CD14-positive monocyte (primary cell): ENCODE data around the gene RCOR2. TPM values are rescaled to one million over a fixed set of nuclear protein-coding genes. Genes with fewer than 3 reads are reported as not detected.
A peak's percentile ranks its signal among the peaks of the same experiment; 100 is the strongest.

Experiments
- DNase-seq, 3 donors: peaks; one replicate each; pipeline ENCODE4 v3.0.0-alpha.2; 2011 to 2022
- H2AFZ ChIP-seq: 2 replicates; pipeline ENCODE4 v1.6.0; 2012; ENCODE audit warnings: mild to moderate bottlenecking, low read depth, low read length, inconsistent platforms; ENCODE audit not compliant: insufficient read depth, poor library complexity, severe bottlenecking
- H3K27ac ChIP-seq, 2 donors: 1 replicate in 1 of 2; 2 replicates in 1 of 2; pipeline ENCODE4 v1.5.1; 2012 to 2013; ENCODE audit warnings: low read length in 2 of 2, control low read depth in 1 of 2, inconsistent platforms in 1 of 2, low read depth in 1 of 2, mild to moderate bottlenecking in 1 of 2
- H3K27me3 ChIP-seq, 2 donors: one replicate each; pipeline versions ENCODE4 v1.6.0 to v1.6.1; 2011 to 2013; ENCODE audit warnings: low read length in 2 of 2; ENCODE audit not compliant: control insufficient read depth in 2 of 2, insufficient read depth in 2 of 2
- H3K36me3 ChIP-seq, 2 donors: replicated peaks in 1 of 2; 1 replicate in 1 of 2; 2 replicates in 1 of 2; pipeline versions ENCODE4 v1.5.1 to v1.6.1; 2012 to 2013; ENCODE audit warnings: low read length in 2 of 2, control low read depth in 1 of 2, inconsistent platforms in 1 of 2, mild to moderate bottlenecking in 1 of 2; ENCODE audit not compliant: insufficient read depth in 2 of 2, control insufficient read depth in 1 of 2
- H3K4me1 ChIP-seq, 2 donors: 1 replicate in 1 of 2; 2 replicates in 1 of 2; pipeline versions ENCODE4 v1.5.1 to v1.6.1; 2012 to 2013; ENCODE audit warnings: low read length in 2 of 2, control low read depth in 1 of 2, inconsistent platforms in 1 of 2, mild to moderate bottlenecking in 1 of 2, moderate library complexity in 1 of 2; ENCODE audit not compliant: insufficient read depth in 2 of 2, control insufficient read depth in 1 of 2
- H3K4me2 ChIP-seq: replicated peaks from 2 replicates; pipeline ENCODE3; 2012; ENCODE audit warnings: low read length, moderate library complexity, mild to moderate bottlenecking; ENCODE audit not compliant: poor library complexity, severe bottlenecking; ENCODE audit errors: extremely low read depth
- H3K4me3 ChIP-seq, 3 experiments: fragments of 200-600 bp in 1 of 3; sonication (generic) in 1 of 3; replicated peaks in 1 of 3; 1 replicate in 2 of 3; 2 replicates in 1 of 3; pipeline ENCODE4 v1.5.1; 2011 to 2013; ENCODE audit warnings: low read length in 3 of 3, mild to moderate bottlenecking in 3 of 3, control low read depth in 2 of 3, low read depth in 2 of 3, inconsistent platforms in 1 of 3, moderate library complexity in 1 of 3
- H3K79me2 ChIP-seq: 2 replicates; pipeline ENCODE4 v1.6.0; 2012; ENCODE audit warnings: mild to moderate bottlenecking, control low read depth, inconsistent platforms, low read length, moderate library complexity; ENCODE audit not compliant: insufficient read depth
- H3K9ac ChIP-seq: 2 replicates; pipeline ENCODE4 v1.6.0; 2017; ENCODE audit warnings: low read length, mild to moderate bottlenecking; ENCODE audit not compliant: insufficient read depth, poor library complexity, severe bottlenecking
- H3K9me3 ChIP-seq, 2 donors: replicated peaks in 1 of 2; 1 replicate in 1 of 2; 2 replicates in 1 of 2; pipeline versions ENCODE4 v1.5.1 to v1.6.1; 2012 to 2013; ENCODE audit warnings: low read length in 2 of 2, control low read depth in 1 of 2; ENCODE audit not compliant: control insufficient read depth in 1 of 2, insufficient read depth in 1 of 2
- H4K20me1 ChIP-seq: 2 replicates; pipeline ENCODE4 v1.6.0; 2012; ENCODE audit warnings: mild to moderate bottlenecking, low read length, control low read depth, moderate library complexity; ENCODE audit not compliant: insufficient read depth
- H3K27ac Mint-ChIP-seq, 7 donors: one replicate each; pipeline ENCODE4 v1.8.0; 2020; ENCODE audit warnings: mild to moderate bottlenecking in 7 of 7, mixed read lengths in 7 of 7, moderate library complexity in 6 of 7, inconsistent platforms in 2 of 7
- H3K27me3 Mint-ChIP-seq, 3 donors: one replicate each; pipeline ENCODE4 v1.8.0; 2021 to 2022; ENCODE audit warnings: low read depth in 3 of 3, mild to moderate bottlenecking in 3 of 3, mixed read lengths in 3 of 3, moderate library complexity in 3 of 3, inconsistent platforms in 1 of 3
- H3K36me3 Mint-ChIP-seq, 2 donors: one replicate each; pipeline ENCODE4 v1.8.0; 2020; ENCODE audit warnings: mixed read lengths in 2 of 2, inconsistent platforms in 1 of 2, mild to moderate bottlenecking in 1 of 2
- H3K4me1 Mint-ChIP-seq: one replicate; pipeline ENCODE4 v1.8.0; 2020; ENCODE audit warnings: mild to moderate bottlenecking, mixed read lengths
- H3K4me3 Mint-ChIP-seq, 2 donors: one replicate each; pipeline ENCODE4 v1.8.0; 2020; ENCODE audit warnings: mild to moderate bottlenecking in 2 of 2, mixed read lengths in 2 of 2, moderate library complexity in 1 of 2
- H3K9me3 Mint-ChIP-seq, 7 donors: one replicate each; pipeline ENCODE4 v1.8.0; 2020 to 2022; ENCODE audit warnings: mixed read lengths in 7 of 7, mild to moderate bottlenecking in 6 of 7, moderate library complexity in 6 of 7, inconsistent platforms in 2 of 7
- CTCF ChIP-seq: fragments of 200-600 bp; IDR thresholded peaks from one replicate; pipeline ENCODE4 v1.8.0; 2022; ENCODE audit warnings: antibody characterized with exemption, mild to moderate bottlenecking
- WGBS: methylation state at CpG from one replicate; pipeline ENCODE4 v1.1.5; 2013; ENCODE audit warnings: missing lambda C conversion rate; ENCODE audit not compliant: insufficient coverage; 5-methylcytosine and 5-hydroxymethylcytosine counted together
- intact Hi-C, 2 donors: fragments of 100-400 bp; cut with micrococcal nuclease; formaldehyde crosslinking; loops; one replicate each; pipeline versions ENCODE4 v1.15.0 to v1.15.1; 2023
- polyA plus RNA-seq, 3 donors: library from polyadenylated mRNA; depleted of rRNA in 1 of 3; unstranded in 2 of 3; stranded (reverse) in 1 of 3; fragments of 300-500 nt in 2 of 3; fragments of >200 nt in 1 of 3; fragmentation: Illumina TruSeq in 2 of 3; gene quantifications; 1 replicate in 2 of 3; 2 replicates in 1 of 3; pipeline ENCODE4 v1.2.3, GENCODE V29; 2012 to 2021

The RCOR2 gene
- polyA plus RNA-seq, 3 donors, result not detected

GRCh38 chr11:63931876-63932275, 14.9 kb upstream of the RCOR2 start:
- Histone ChIP-seq H3K27ac (no peak overlapping the region), H3K79me2 (no peaks in the 10 kb centered on the region), H3K27me3 (no peaks in the 10 kb centered on the region), H3K4me1 (no peaks in the 10 kb centered on the region), H3K4me3 (no peak overlapping the region), H3K4me2 (no peak overlapping the region), H3K9ac (no peak overlapping the region), H3K9me3 (no peaks in the 10 kb centered on the region), H2AFZ (no peak overlapping the region), H4K20me1 (no peaks in the 10 kb centered on the region), H3K36me3 (no peaks in the 10 kb centered on the region)
- Mint-ChIP-seq H3K27ac (no peak overlapping the region), H3K36me3 (no peaks in the 10 kb centered on the region), H3K4me3 (no peak overlapping the region), H3K9me3 (no peaks in the 10 kb centered on the region), H3K4me1 (no peaks in the 10 kb centered on the region), H3K27me3 (peaks cover 3 to 8% (median 7%) of the 10 kb centered on the region in 3 donors)
- DNase-seq, result no peak
- intact Hi-C loops, result no loop called here
- TF ChIP-seq CTCF, result no peak
- 91% methylated on average over 9 of the region's 12 CpGs for WGBS

DNA sequence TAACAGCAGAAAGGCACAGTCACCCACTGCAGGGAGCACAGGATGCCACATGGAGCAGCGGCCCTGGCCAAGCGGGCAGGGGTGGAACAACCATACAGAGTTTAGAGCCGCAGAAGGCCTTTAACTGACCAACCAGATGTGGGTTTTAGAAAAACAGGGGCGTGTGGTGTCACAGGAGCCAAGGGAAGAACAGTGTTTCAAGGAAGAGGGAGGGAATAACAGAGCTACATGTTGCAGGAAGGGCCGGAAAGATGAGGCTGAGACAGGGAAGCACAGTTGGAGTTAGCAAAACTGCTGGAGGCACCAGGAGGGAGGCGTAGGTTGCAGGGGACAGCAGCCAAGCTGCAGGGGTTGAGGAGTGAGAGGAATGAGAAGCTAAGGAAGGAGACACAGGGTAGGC, 14.1 kb upstream of the RCOR2 start:
- peak overlapping the region in 2 of 7 donors; percentile 6 to 10 for H3K27ac Mint-ChIP-seq
- H3K27ac ChIP-seq, result no peak overlapping the region
- H3K9ac ChIP-seq, result no peak overlapping the region
- H3K36me3 ChIP-seq, result no peaks in the 10 kb centered on the region
- H2AFZ ChIP-seq, result no peak overlapping the region
- no peaks in the 10 kb centered on the region for H3K79me2 ChIP-seq
- H3K4me3 ChIP-seq, result no peak overlapping the region
- no peak for TF ChIP-seq CTCF
- no peak overlapping the region for H3K4me3 Mint-ChIP-seq
- WGBS, result 94% methylated on average over 5 of the region's 6 CpGs
- no peaks in the 10 kb centered on the region for H3K4me1 Mint-ChIP-seq
- peaks cover 3 to 8% (median 7%) of the 10 kb centered on the region in 3 donors for H3K27me3 Mint-ChIP-seq
- no peaks in the 10 kb centered on the region for H3K36me3 Mint-ChIP-seq
- H4K20me1 ChIP-seq, result no peaks in the 10 kb centered on the region
- no peak overlapping the region for H3K4me2 ChIP-seq
- no peaks in the 10 kb centered on the region for H3K27me3 ChIP-seq
- DNase-seq, result no peak
- H3K4me1 ChIP-seq, result no peaks in the 10 kb centered on the region
- intact Hi-C loops, result no loop called here
- H3K9me3 Mint-ChIP-seq, result peaks cover 0 to 2% (median 0%) of the 10 kb centered on the region in 7 donors
- no peaks in the 10 kb centered on the region for H3K9me3 ChIP-seq
